GF-D8 (cell line): ENCODE data around the gene SYT12.
"Not testable (repeated sequence)": the region's sequence is repeated elsewhere in the genome, so short reads cannot be mapped to it uniquely, and the experiment has no call there.

ENCODE experiments used
- DNase-seq: peaks from one replicate; lab custom pipeline; 2025; lab: John Stamatoyannopoulos, UW

Gene SYT12

DNA sequence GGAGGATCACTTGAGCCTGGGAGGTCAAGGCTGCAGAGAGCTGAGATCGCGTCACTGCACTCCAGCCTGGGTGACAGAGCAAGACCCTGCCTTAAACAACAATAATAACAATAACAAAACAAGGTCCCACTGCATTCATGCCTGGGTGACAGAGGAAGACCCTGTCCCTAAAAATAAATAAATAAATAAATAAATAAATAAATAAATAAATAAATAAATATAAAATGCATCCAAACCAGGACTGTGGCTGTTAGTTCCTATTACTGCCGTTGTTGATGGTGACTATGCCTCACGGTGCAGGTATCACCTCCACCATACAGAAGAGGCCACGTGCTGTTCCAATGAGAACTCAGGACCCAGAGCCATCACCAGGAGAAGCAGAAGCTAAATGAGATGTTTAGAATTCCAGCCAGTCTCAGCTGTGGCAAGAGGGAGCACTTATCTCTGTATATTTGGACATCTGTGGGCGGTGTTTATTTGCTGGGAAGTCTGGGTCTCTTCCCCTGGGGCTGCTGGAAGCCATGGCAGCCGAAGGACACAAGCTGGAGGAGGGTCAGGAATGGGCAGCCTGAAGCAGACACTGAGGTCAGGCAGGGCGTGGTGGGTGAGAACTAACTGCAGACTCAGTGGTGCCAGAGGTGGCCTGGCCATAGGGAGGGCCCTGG lies 26.2 kb upstream of the SYT12 start:
- DNase-seq: no peak

DNA sequence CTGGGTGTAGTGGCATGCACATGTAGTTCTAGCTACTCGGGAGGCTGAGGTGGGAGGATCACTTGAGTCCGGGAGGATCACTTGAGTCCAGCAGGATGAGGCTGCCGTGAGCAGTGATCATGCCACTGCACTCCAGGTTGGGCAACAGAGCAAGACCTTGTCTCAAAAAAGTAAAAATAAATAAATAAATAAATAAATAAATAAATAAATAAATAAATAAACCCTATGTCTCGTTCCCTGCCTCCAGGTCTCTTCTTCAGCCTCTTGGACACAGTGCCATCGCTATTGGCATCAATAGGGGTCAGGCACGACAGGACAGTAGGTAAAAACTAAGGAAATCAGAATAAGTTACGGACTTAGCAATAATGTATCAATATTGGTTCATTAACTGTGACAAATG lies 23.4 kb upstream of the SYT12 start:
- no peak for DNase-seq

DNA sequence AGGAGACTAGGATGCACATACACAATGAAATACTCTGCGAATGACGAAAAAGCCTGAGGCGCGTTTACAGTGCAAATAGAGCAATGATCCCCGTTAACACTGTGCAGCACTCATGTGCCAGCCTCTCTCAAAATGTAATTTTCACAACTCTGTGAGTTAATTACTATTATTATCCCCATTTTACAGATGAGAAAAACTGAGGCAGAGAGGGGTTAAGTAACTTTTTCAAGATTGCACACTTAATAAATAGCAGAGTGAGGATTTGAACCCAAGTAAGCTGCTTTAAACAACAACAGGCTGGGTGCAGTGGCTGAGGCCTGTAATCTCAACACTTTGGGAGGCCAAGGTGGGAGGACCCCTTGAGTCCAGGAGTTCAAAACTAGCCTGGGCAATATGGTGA lies 21.6 kb upstream of the SYT12 start:
- no peak for DNase-seq

DNA sequence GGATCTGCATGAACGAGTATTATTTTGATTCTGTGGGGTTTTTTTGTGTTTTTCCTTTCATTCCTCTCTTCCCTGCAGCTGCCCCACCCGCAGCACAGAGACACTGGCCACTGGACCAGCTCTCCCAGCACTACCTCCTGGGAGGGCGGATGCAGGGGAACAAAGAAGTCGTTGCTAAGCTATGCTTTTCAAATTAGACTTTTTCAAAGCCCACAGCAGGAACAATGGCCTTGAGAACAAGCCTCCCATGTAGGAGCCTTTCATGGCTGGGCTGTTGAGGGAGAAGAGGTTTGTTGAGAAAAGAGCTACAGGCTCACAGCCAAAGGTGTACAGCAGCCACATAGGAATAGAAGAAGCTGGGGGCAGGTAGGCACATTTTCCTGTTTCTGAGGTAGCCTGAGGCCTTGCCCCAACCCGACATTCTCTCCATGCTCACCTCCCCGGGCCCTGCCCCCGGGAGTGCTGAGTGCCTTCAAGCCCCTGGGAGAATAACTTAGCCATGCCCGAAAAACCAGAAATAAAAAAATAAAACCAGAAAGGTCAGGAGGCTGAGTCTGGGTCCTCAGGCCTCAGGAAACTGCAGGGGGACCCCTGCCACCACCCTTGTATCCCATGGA lies 20.5 kb upstream of the SYT12 start:
- DNase-seq: no peak

DNA sequence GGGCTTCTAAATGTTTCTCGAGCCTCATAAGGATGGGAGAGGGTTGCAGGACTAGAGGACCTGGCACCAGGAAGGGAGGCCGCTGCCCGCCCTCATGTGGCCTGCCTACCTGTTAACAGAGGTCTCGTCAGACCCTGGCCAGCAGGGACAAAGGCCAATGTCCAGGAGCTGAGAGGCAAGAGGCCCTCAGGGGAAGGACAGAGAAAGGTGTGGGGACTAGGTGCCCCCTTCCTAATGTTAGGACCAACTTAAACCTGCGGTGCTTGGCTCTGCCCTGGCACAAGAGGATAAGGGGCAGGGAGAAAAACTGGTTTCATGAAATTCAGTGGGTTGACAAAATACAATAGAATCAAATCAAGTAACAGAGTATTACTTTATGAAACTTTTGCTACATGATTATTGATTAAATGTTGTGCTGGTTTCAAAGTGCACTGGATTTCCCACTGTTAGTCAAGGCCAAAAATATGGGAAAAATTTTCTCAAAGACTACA lies 20.0 kb upstream of the SYT12 start:
- DNase-seq: no peak

DNA sequence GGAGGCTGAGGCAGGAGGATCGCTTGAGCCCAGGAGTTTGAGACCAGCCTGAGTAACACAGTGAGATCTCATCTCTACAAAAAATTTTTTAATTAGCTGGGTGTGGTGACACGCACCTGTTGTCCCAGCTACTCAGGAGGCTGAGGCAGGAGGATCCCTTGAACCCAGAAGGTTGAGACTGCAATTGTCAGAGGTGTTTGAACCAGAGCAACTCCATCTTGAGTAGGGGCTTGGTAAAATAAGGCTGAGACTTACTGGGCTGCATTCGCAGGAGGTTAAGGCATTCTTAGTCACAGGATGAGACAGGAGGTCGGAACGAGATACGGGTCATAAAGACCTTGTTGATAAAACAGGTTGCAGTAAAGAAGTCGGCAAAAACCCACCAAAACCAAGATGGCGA lies 17.7 kb upstream of the SYT12 start:
- not testable (repeated sequence) for DNase-seq

DNA sequence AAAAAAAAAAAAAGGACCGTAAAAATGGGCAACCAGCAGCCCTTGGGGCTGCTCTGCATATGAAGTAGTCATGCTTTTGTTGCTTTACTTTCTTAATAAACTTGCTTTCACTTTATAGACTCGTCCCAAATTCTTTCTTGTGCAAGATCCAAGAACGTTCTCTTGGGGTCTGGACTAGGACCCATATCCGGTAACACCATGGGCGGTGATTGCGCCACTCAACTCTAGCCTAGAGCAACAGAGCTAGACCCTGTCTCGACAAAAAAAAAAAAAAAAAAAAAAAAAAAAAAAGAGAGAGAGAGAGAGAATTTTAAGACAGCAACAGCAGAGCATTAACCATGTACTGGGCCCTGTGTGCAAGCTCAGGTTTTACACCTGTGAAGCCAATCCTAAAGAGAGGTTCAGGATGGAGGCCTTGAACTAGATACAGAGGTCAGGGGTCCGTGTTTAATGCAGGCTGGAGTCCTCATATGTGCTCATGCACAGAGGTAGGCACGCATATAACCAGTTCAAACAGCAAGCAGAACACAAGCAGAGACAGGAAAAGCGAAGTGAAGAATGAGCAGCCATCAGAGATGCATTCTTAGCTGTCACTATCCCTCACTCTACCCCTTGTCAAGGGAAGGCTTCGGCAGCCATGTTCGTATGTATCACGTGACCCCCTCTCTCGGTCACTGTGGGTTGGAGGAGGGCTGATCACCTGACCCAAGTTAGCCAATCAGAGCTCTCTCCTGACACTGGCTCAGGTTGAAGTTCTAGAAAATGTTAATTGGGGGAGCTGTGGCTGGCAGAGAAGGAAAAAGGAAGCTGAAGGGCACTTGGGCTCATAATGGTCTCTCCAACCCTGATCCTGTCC lies 16.7 kb upstream of the SYT12 start:
- no peak for DNase-seq

DNA sequence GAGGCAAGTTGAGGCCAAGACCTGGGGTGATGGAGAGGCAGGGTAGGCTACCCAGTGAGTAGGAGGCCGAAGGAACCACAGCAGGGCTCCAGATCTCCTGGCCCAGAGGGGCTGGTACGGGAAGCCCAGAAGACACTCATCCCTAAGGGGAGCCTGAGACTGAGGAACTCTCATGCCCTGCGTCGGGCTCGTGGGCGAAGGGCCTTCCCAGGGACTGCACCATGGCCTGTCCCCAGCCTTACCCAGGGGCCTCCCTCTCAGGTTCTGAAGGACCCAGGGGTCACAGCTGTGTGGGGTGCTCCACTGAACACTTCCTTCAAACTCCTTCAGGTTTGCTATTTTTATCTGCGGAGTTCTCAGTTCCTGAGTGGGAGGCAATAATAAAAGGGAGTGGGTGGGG lies 15.8 kb upstream of the SYT12 start:
- DNase-seq: no peak

DNA sequence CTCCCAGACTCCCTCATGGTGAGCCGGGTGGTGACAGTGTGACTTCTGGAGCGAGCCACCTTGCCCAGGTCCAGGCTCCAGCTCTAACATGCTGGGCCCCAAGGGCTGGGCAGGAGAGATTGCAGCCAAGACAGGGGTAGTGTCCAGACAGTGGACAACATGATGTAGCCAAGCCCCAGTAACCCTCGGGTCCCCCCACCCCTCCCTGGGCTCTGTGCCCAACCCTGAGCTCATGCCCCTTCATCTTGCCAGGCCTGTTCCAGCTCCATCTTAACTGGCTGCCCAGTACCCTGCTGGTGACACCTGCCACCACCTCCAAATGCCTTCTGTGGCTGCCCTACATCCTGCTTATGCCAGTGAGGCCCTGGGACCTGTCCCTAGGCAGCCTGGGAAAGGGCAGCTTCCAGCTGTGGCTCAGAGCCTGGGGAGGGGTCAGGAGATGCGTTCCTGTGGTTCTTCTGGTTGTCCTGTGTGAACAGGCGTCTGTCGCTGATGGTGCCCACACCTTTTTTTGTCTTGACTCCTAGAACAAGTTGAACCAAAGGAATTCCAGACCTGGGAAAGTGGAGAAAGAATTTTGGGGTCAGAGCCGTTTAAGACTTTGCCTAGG lies 12.5 kb upstream of the SYT12 start:
- DNase-seq: no peak

DNA sequence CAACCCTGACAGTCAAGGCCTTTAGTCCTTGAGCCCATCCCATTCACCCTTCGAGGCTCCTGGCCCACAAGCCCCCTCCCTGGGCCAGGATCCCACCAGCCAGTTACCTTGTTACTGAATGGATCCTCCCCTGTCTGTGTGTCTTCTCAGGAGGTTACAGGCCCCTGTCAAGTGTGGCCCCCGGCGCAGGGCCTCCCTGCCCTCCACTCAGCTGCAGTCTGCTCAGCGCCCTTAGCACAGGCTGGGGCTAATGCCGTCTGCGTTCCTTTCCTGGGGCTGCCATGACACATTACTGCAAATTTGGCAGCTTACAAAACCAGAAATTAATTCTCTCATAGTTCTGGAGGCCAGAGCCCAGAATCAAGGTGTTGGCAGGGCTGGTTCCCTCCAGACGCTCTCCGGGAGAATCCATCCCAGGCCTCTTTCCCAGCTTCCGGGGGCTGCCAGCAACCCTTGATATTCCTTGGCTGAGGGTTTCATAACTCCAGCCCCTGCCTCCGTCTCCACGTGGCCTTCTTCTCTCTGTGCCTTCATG lies 9.4 kb upstream of the SYT12 start:
- no peak for DNase-seq

DNA sequence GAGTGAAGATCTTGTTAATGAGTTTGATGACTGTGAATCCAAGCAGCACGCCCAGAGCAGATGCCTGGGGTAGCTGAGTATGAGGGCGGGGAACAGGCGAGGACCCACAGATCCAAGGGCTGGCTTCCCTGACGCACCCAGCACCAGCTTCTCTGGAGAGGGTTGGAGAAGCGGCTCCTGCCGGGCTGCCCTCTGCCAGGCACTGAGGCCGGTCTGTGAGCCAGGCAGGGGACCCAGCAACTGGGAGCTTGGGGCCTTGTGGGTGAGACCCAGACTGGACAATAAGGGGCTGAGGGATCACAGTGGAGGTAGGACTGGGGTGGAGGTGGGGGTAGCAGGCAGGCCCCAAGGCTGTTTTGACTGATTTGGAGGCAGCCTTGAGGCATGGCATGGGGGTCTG lies 8.6 kb upstream of the SYT12 start:
- no peak for DNase-seq

DNA sequence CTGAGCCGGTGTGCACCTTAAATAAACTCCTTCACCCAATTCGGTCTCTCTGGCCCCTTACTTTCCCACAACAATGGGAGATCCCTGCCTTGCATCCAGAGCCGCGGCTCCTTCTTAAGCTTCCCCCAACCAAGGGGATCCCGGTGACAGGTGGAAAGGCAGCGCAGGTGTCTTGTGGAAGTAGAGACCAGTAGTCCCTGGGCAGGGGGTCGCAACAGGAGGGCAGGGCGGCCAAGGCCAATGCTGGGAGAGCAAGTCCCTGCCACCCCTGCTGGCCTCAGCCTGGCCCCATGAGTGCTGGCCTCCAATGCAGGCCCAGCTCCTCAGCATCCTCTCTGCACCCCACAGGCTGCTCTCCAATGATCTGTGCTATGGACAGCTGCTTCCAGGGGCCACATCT lies 7.9 kb upstream of the SYT12 start:
- DNase-seq: no peak

DNA sequence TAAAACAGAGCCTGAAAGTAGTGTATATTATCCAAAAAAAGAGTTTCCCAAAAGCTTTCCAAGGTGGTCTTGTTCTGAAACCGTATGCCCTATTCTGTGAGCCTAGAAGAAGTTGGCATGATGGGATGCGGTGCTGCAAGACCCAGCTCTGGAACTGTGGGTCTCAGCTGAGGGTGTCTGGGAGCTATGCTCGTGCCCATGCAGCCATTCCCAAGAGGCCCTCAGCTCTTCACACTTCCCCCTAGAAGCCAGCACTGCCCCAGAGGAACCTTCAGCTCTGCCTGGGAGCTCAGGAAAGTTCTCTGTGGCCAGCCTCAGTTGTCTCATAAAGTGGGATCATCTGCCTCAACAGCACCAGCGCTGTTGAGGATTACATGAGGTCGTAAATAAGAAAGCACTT lies 6.4 kb upstream of the SYT12 start:
- no peak for DNase-seq

DNA sequence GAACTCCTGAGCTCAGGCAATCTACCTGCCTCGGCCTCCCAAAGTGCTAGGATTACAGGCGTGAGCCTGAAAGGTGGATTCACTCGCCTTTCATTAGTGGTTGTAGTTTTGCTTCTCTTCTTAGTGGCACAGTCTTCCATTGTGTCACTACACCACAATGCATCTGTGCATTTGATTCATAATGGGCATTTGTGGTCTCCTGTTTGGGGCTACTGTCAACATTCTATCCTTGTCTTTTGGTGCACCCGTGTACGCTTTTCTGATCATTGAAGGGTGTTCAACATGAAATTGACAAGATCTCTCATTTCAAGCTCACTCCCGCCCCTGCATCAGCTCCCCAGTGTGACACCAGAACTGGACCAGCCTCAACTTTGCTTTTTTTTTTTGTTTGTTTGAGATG lies 2.0 kb upstream of the SYT12 start:
- no peak for DNase-seq

DNA sequence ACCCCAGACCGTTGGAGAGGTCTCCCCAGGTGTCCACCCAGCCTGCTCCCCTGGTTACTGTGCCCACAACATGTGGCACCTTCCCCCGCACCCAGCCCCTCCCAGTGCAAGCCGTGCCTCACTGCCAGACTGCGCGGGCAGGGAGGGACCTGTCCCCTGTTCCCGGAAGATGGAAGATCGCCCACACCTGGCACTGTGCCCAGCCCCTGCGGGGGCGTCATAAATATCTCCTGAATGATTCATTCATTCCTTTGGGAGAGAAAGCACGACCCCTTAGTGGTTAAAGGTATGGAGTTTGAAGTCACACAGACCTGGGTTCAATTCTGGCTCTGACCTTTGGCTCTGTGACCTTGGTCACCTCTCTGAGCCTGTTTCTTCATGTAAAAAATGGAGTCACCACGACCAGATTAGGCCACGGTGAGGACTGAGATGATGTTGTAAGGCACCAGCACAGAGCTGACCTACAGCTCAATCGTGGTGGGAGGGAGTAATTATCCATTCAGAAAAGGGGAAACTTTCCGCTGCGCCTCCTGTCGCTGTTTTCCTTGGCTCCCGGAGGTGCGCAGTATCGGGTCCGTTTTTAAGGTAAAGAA lies 497 bp upstream of the SYT12 start:
- DNase-seq: no peak

DNA sequence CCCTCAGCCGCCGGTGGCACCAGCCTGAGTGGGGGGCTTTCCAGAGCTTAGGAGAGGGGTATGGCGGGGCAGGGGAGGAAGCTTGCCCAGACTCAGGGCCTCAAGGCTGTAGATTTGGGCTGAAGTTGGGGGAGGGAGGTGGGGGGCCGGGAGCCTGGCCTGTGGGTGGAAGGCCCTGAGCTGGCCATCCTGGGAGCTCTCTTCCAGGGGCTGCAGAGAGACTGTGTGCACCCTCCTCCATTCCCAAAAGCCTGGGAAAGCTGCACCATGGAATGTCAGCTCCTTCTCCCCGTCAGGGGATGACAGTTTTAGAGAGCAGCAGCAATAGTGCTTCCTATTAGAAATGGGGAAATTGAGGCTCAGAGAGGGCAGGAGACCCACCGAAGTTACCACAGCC lies 1.0 kb downstream of the SYT12 start:
- no peak for DNase-seq

DNA sequence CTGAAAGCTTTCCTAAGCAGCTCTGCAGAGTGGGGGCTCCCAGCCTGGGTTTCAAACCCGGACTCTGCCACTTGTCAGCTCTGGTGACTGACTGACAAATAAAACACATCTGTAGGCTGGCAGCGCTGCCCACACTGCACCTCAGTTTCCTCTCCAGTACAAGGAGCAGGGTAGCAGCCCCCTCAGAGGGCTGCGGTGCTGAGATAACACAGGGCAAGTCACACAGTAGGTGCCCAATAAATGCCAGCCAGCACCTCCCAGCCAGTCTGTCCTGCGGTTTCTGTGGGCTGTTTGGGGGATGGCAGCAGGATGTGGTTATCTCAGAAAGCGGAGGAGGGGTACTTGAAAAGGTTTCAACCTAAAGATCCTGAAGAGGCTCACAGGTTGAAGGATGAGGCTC lies 1.5 kb downstream of the SYT12 start:
- peak; percentile 31 for DNase-seq

DNA sequence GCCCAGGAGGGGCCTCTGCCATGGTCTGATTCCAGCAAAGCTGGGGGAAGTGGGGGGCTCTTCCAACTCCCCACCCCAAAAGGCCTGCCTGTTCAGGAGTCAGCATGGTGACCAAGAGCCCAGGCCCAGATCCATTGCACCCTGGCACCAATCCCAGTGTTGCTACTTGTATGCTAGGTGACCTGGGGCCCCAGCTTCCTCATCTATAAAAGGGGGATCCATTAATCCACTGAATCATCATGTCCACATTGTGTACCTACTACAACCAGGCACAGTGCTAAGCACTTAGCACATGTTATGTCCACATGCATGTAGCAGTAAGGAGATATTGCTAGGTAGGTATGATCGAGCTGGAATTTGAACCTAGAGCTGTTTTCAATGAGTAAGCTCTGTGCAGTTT lies 2.0 kb downstream of the SYT12 start:
- no peak for DNase-seq

DNA sequence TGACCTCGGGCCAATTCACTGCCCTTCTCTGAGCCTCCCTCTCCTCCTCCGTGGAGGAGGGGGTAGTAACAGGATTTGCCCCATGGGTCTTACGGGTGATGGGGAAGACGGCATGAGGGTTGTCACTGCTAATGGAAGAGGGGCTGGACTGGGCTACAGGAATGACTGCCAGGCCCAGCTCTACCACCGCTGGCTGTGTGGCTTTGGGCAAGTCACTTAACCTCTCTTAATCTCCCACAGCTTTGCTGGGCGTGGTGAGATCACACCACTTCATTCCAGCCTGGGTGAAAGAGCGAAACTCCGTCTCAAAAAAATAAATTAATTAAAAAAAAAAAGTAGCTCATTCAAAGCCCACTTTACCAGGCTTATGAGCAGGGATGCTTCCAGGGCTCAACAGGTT lies 2.8 kb downstream of the SYT12 start:
- no peak for DNase-seq

DNA sequence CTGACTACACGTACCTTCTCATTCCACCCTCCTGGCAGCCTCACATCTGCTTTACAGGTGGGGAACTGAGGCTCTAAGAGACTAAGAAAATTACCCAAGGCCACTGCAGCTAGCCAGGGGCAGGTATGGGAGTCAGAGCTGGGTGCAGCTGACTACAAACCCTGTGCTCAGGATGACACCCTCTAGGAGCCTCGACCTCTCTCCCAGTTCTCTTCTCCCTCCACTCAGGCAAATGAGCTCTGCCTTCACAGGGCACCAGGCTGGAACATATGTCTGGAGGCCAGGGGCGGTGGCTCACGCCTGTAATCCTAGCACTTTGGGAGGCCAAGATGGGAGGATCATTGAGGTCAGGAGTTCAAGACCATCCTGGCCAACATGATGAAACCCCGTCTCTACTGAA lies 4.0 kb downstream of the SYT12 start:
- DNase-seq: no peak

DNA sequence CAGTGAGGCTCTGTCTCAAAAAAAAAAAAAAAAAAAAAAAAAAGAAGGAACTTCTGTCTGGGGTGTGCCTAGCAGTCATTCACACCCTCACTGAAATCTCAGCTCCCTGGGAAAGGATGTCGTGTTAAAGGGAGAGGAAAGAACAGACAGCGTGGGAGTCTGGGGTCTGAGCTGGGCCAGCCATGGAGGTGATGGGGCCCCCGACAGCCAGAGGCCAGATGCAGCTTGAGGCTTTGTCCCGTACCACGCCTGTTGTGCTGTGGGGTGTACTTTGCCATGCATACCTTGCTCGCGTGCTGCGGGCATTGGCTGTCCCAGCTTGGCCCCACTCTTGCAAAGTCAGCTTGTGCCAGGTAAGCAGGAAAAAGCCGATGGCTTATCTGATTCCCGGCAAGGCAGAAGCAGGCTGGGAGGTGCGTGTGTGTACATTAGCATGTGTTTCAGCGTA lies 4.6 kb downstream of the SYT12 start:
- no peak for DNase-seq

DNA sequence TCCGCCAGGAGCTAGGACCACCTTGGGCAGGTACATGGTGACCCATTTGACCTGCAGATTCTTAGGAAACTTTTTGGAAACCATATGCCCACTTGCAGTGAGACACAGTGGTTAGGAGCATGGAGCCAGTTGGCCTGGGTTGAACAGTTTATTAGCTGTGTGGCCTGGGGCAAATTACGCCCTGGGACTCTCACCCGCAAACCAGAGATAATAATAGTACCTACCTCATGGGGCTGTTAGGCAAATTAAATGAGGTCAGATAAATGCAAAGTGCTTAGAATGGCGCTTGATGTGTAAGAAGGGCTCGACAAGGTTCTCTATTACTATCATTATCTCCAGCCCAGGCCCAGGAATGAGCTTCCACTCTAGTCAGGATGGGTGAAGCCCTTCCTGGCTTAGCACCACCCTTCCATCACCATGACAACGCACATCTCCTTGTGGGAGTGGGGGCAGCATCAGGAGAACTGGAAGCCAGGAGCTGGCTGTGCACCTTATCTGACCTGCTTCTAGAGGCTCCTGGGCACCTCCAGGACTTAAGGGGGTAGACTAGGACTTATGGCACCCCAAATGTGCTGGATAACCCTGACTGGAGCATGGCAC lies 5.1 kb downstream of the SYT12 start:
- DNase-seq: no peak
